Activated CD8-positive, alpha-beta T cell treated with anti-CD3 and anti-CD28 coated beads, Interleukin-2, amount 10 ng/mL, durations not matched to agents 7 days and 5 days (primary cell): ENCODE results near the gene PIGN. TPM values are rescaled to one million over a fixed set of nuclear protein-coding genes. Genes with fewer than 3 reads are reported as not detected.

Experiments
- ATAC-seq: fragments of 150-1000 bp; cut with Tn5 transposase; one replicate; pipeline ENCODE4 v1.10.0; 2021; ENCODE audit warnings: moderate library complexity
- CTCF ChIA-PET: fragments of 350-600 bp; sonication (Branson Sonifier 250); formaldehyde crosslinking; loops from one replicate; lab custom pipeline; 2021; ENCODE audit warnings: antibody characterized with exemption; lab: Charles Lee
- POLR2A ChIA-PET: fragments of 350-600 bp; sonication (Branson Sonifier 250); formaldehyde crosslinking; loops from one replicate; lab custom pipeline; 2021; ENCODE audit warnings: antibody characterized with exemption; lab: Charles Lee
- DNase-seq: peaks from one replicate; pipeline ENCODE4 v3.0.0-alpha.2; 2020
- H3K27ac Mint-ChIP-seq: one replicate; pipeline ENCODE4 v1.8.0; 2021; ENCODE audit warnings: mild to moderate bottlenecking, mixed read lengths
- H3K27me3 Mint-ChIP-seq: one replicate; pipeline ENCODE4 v1.8.0; 2021; ENCODE audit warnings: low read depth, mixed read lengths
- H3K36me3 Mint-ChIP-seq: one replicate; pipeline ENCODE4 v1.8.0; 2021; ENCODE audit warnings: low read depth, mixed read lengths
- H3K4me1 Mint-ChIP-seq: one replicate; pipeline ENCODE4 v1.8.0; 2021; ENCODE audit warnings: low read depth, mixed read lengths
- H3K4me3 Mint-ChIP-seq: one replicate; pipeline ENCODE4 v1.8.0; 2021; ENCODE audit warnings: mild to moderate bottlenecking, mixed read lengths
- H3K9me3 Mint-ChIP-seq: one replicate; pipeline ENCODE4 v1.8.0; 2022; ENCODE audit warnings: mixed read lengths; ENCODE audit not compliant: insufficient read depth
- total RNA-seq, 2 experiments: library from RNA; stranded (reverse); gene quantifications; one replicate each; pipeline ENCODE4 v1.2.3, GENCODE V29; 2021

PIGN gene
- total RNA-seq, 2 experiments from 2014 or later: 27.3 to 27.9 TPM

DNA sequence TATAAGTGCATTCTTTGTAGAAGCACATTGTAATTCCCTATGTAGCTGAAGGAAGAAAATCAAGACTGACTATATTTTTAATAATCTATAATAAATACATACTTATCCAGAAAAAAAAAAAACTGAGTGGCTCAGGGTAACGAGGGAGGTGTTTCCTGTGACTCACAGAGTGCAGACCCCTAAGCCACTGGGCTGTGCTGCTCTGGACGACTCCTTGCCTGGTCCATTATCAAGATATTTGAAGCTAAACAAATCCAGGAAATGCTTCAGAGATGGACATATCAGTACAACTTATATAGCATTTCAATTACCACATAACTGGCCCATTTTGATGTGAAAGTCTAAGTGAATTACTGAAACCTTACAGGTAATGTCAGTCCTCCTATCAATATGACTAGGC is 80.6 kb downstream of the PIGN start:
- Mint-ChIP-seq H3K4me3 (no peak overlapping the region), H3K36me3 (peaks cover 5% of the 10 kb centered on the region), H3K27me3 (no peaks in the 10 kb centered on the region), H3K9me3 (no peaks in the 10 kb centered on the region), H3K27ac (no peak overlapping the region), H3K4me1 (no peaks in the 10 kb centered on the region)
- ChIA-PET CTCF (no interaction called here), POLR2A (no interaction called here)
- ATAC-seq (no peak), DNase-seq (no peak)

DNA sequence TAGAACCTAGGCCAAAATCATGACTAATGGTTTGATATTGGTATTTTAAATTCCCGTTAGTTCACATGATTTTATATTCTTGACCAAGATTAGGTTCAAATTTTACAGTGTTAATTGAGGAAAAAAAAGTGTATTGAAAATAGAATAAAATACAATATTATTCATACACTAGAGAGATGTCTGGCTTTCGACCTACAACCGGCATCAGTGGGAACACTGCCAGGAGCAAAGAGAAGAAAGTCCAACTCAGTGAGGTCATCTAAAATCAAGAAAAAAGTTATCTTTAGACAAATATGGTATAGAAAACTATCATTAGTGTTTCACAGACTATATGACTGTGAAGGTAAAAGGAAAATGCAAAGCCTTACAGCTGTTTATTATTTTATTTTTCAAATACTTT is 81.5 kb downstream of the PIGN start:
- no peaks in the 10 kb centered on the region for H3K4me1 Mint-ChIP-seq
- DNase-seq: no peak
- CTCF ChIA-PET: no interaction called here
- peaks cover 8% of the 10 kb centered on the region for H3K36me3 Mint-ChIP-seq
- H3K4me3 Mint-ChIP-seq: no peak overlapping the region
- POLR2A ChIA-PET: no interaction called here
- H3K27me3 Mint-ChIP-seq: no peaks in the 10 kb centered on the region
- no peak overlapping the region for H3K27ac Mint-ChIP-seq
- ATAC-seq: no peak
- no peaks in the 10 kb centered on the region for H3K9me3 Mint-ChIP-seq

DNA sequence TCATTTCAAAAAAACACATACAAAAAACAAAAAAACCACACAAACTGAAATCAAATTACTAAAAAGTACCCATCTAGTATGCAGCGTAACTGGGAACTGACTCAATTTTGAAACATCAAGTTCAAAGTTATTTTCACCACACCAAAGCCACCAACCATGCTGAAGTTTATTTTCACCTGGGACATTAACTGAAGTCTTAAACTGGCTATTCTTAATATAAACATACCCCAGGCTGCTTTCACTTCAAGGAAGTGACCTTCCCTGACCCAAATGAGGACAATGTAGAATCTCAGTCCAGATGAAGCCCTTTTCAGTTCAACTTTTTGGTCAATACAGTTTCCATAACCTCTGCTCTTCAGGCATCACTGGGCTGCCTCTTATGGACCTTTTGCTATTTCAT is 84.6 kb downstream of the PIGN start:
- POLR2A ChIA-PET: no interaction called here
- Mint-ChIP-seq H3K27me3 (no peaks in the 10 kb centered on the region), H3K4me1 (no peaks in the 10 kb centered on the region), H3K9me3 (peaks cover 10% of the 10 kb centered on the region), H3K27ac (no peak overlapping the region), H3K4me3 (no peak overlapping the region), H3K36me3 (peaks cover 34% of the 10 kb centered on the region)
- DNase-seq (no peak), ATAC-seq (no peak)
- CTCF ChIA-PET: interaction anchor here (1.1 kb wide), 1 partner anchor 201 kb away, joined by 3 read pairs; no protein-coding TSS in a partner anchor

DNA sequence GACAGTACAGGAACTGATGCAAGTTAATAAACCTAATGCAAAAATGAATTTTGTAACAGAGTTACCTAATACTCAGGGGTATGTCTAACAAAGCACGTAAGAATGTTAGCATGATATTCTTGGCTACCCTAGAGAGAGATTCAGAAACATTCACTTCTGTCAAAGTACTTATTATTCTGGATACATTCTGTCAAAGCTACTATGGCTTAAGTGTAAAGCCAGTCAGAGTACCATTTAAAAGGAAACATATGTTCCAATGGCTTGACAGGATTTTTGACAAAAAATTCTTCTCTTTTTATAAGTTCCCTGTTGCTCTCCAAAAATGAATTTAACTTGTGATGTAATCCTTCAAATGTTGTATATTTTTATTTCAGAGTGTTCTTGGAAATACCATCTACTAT is 85.5 kb downstream of the PIGN start:
- POLR2A ChIA-PET: no interaction called here
- H3K36me3 Mint-ChIP-seq: peaks cover 34% of the 10 kb centered on the region
- peaks cover 10% of the 10 kb centered on the region for H3K9me3 Mint-ChIP-seq

DNA sequence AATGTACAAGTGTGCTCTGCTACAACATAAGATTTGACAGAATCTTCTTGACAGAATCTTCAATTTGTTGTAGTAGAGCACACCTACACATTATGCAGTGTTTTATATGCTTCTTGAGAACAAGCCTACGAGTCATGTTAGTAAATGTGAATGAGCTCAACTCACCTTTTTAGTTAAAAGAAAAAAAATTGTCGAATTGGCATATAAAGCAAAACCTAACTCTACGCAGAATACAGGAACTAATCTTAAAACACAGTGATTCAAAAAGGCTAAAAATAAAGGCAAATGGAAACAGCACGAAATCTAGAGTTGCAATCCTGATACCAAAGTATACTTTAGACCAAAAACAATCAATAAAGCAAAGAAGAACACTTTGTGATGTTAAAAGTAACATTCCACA is 87.9 kb downstream of the PIGN start:
- no peaks in the 10 kb centered on the region for H3K27me3 Mint-ChIP-seq
- no peak overlapping the region for H3K4me3 Mint-ChIP-seq
- CTCF ChIA-PET: no interaction called here
- H3K27ac Mint-ChIP-seq: no peak overlapping the region
- H3K4me1 Mint-ChIP-seq: no peaks in the 10 kb centered on the region
- H3K9me3 Mint-ChIP-seq: peaks cover 10% of the 10 kb centered on the region
- H3K36me3 Mint-ChIP-seq: peaks cover 38% of the 10 kb centered on the region
- DNase-seq (no peak), ATAC-seq (no peak)
- POLR2A ChIA-PET: no interaction called here

More for the DNA sequence above, 85.5 kb downstream of the PIGN start:
- no peak overlapping the region for H3K4me3 Mint-ChIP-seq
- H3K4me1 Mint-ChIP-seq: no peaks in the 10 kb centered on the region
- no peak for DNase-seq
- H3K27ac Mint-ChIP-seq: no peak overlapping the region
- CTCF ChIA-PET: interaction anchor here (0.6 kb wide), 1 partner anchor 138 kb away, joined by 3 read pairs; no protein-coding TSS in a partner anchor
- no peaks in the 10 kb centered on the region for H3K27me3 Mint-ChIP-seq
- ATAC-seq: no peak

DNA sequence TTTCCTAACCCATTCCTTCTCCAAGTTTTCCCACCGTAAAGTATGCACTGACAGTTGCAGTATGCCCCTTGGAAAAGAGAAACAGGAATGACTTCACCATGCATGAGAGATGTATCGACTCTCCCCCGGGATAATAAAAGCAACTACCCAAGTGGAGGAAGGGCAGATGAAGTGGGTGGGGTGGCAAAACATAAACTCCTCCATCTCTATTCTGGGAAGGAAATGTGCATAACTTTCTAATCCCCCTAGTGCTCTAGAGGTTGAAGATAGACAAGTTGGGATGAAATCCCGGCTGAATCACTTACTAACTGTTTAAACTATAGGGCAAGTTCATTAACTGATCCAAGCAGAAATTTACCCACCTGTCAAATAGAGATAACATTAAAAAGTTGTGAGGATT is 89.2 kb downstream of the PIGN start:
- ChIA-PET POLR2A (no interaction called here), CTCF (interaction anchor here (1.0 kb wide), 1 partner anchor 19 kb away, joined by 3 read pairs; no protein-coding TSS in a partner anchor)
- H3K4me3 Mint-ChIP-seq: no peak overlapping the region
- H3K9me3 Mint-ChIP-seq: peaks cover 10% of the 10 kb centered on the region
- DNase-seq (no peak), ATAC-seq (no peak)
- no peaks in the 10 kb centered on the region for H3K27me3 Mint-ChIP-seq
- H3K4me1 Mint-ChIP-seq: no peaks in the 10 kb centered on the region
- no peak overlapping the region for H3K27ac Mint-ChIP-seq
- peaks cover 33% of the 10 kb centered on the region for H3K36me3 Mint-ChIP-seq

DNA sequence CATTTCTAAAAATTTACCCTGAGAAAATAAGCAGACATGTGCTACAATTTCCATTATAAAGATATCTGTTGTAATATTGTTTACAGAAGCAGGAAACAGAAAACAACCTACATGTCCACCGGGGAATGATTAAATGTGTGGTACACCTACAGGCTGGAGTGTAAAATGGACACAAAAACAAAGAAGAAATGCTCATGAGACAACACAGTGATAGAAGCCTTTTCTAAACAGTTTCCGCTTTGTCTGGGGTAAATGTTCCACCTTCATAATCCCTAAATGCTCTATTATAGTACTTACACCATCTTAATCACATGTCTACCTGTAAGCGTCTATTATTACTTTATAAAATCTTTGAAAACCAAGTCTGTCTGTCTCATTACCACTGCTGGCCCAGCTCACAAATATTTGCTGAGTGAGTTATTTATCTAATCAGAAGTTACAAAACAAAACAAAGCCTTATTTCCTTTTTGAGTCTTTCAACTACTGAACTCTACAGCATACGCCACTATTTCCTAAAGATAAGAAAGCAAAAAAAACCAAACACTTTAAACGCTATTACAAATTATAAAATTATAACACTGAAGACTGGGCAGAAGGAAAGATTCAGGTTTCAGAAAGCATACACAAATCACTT is 95.3 kb downstream of the PIGN start:
- ChIA-PET POLR2A (no interaction called here), CTCF (no interaction called here)
- Mint-ChIP-seq H3K27ac (no peak overlapping the region), H3K27me3 (no peaks in the 10 kb centered on the region), H3K4me3 (no peak overlapping the region), H3K36me3 (peaks cover 14% of the 10 kb centered on the region), H3K9me3 (no peaks in the 10 kb centered on the region), H3K4me1 (peaks cover 15% of the 10 kb centered on the region)
- DNase-seq (no peak), ATAC-seq (no peak)

DNA sequence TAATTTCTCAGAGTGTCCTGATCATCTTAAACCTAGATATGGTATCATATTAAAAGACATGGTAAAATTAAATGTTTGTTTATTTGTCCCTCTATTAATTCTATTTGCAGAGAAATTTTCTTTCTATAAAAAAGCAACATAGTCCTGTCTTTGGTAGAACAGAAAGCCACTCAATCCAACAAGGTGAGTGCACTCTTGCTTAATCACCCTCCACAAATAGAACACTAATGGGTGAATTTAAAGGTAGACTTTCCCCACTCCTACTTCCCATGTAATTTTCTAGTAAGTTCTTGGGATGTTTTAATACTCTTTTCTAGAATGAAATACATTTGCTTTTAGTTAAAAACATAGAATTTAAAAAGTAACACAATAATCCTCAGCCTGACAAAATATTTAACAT is 97.7 kb downstream of the PIGN start:
- H3K27ac Mint-ChIP-seq: no peak overlapping the region
- CTCF ChIA-PET: no interaction called here

DNA sequence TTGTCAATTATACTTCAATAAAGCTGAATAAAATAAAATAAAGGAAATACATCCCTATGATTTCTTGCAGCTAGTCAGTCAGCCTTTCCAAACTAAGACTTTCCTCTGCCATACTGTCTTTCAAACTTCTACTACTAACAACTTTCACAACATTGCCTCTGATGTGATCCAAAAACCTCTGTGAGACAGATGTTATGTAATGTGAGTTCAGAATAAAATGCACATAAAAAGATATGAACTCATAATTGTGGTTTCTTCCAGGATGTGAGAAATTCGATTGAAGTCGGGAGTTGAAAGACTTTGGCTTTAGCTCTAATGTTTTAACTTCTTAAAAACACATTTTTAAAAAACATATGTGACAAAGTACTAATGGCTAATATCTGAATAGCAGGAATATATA is 98.7 kb downstream of the PIGN start:
- Mint-ChIP-seq H3K9me3 (no peaks in the 10 kb centered on the region), H3K4me1 (peaks cover 15% of the 10 kb centered on the region), H3K36me3 (peaks cover 18% of the 10 kb centered on the region), H3K27me3 (no peaks in the 10 kb centered on the region), H3K4me3 (no peak overlapping the region), H3K27ac (no peak overlapping the region)
- ATAC-seq: no peak
- ChIA-PET CTCF (no interaction called here), POLR2A (no interaction called here)
- DNase-seq: no peak

More for the DNA sequence above, 97.7 kb downstream of the PIGN start:
- no peak overlapping the region for H3K4me3 Mint-ChIP-seq
- ATAC-seq (no peak), DNase-seq (no peak)
- no peaks in the 10 kb centered on the region for H3K27me3 Mint-ChIP-seq
- H3K36me3 Mint-ChIP-seq: peaks cover 18% of the 10 kb centered on the region
- peaks cover 15% of the 10 kb centered on the region for H3K4me1 Mint-ChIP-seq
- POLR2A ChIA-PET: no interaction called here
- H3K9me3 Mint-ChIP-seq: no peaks in the 10 kb centered on the region

DNA sequence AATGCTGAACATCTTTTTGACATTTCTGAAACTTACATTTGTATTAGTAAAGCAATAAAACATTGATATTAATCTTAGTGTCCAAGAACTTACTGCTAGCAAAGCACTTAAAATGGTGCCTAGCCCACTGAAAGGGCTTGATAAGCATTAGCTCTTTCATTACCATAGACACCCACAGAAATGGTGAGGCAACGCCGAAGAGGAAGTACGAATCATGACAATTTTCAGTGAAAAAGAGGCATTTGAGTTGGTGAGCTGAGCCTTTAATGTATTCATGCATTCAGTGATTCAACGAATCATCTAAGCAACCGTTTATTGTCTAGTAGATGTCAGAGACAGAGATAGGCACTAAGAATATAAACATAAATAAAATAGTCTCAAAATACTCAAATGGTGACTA is 101.1 kb downstream of the PIGN start:
- no peak for DNase-seq
- CTCF ChIA-PET: no interaction called here
- H3K27ac Mint-ChIP-seq: no peak overlapping the region
- ATAC-seq: no peak
- peaks cover 15% of the 10 kb centered on the region for H3K4me1 Mint-ChIP-seq
- peaks cover 18% of the 10 kb centered on the region for H3K36me3 Mint-ChIP-seq
- H3K27me3 Mint-ChIP-seq: no peaks in the 10 kb centered on the region
- POLR2A ChIA-PET: no interaction called here
- H3K9me3 Mint-ChIP-seq: no peaks in the 10 kb centered on the region
- H3K4me3 Mint-ChIP-seq: no peak overlapping the region

DNA sequence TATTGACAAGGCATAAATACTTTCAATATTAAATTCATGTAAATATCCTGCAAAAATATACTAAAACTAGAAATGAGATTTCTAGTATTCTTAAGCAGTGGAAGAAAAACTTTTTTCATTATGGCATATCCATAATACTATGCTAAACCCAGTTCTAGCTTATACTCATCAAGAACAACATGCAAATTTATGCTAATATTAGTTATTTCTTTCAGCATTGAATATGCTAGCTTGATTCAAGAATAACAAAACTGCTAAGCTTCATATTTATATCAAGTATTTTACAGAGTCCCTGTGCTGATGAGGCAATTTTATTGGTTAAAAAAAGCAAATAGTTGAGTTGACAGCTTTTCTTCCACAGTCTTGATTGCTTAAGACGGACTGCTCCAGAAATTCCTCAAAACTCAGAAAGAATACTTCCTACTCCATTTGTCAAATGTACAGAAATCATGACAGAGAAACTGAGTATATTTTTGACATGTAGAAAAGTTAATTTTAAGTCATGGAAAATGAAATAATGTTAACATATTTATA is 105.0 kb downstream of the PIGN start:
- Mint-ChIP-seq H3K27me3 (no peaks in the 10 kb centered on the region), H3K9me3 (no peaks in the 10 kb centered on the region), H3K4me3 (no peak overlapping the region), H3K4me1 (peaks cover under 1% of the 10 kb centered on the region), H3K36me3 (peaks cover 10% of the 10 kb centered on the region), H3K27ac (no peak overlapping the region)
- no peak for DNase-seq
- ChIA-PET POLR2A (no interaction called here), CTCF (interaction anchor here (0.7 to 0.9 kb wide), 2 partner anchors 50 to 231 kb away, joined by 3 read pairs; no protein-coding TSS in a partner anchor)
- ATAC-seq: no peak

DNA sequence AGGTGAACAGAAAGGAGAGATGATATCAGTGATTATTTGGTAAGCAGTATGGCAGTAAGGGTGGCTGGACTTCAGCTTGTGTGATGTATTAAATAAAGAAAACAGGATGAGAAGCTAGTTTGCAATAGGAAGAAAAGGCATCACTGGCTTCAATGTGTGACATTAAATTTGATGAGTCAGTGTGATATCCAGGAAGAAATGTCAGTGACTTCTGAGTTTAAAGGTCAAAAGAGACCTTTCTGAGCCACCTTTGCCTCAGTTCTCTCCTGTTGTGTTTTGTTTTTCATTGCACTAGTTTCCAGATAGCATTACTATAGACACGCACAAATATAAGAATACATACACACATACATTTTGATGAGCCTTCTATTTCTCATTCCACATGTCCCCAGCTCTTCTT is 105.6 kb downstream of the PIGN start:
- DNase-seq (no peak), ATAC-seq (no peak)
- no peak overlapping the region for H3K27ac Mint-ChIP-seq
- no peaks in the 10 kb centered on the region for H3K27me3 Mint-ChIP-seq
- H3K9me3 Mint-ChIP-seq: no peaks in the 10 kb centered on the region
- POLR2A ChIA-PET: no interaction called here
- CTCF ChIA-PET: interaction anchor here (0.7 to 0.9 kb wide), 2 partner anchors 50 to 230 kb away, joined by 3 read pairs; no protein-coding TSS in a partner anchor
- no peak overlapping the region for H3K4me3 Mint-ChIP-seq
- peaks cover 6% of the 10 kb centered on the region for H3K36me3 Mint-ChIP-seq
- no peaks in the 10 kb centered on the region for H3K4me1 Mint-ChIP-seq
